ENCODE results near the gene NMBR. TPM values are rescaled to one million over a fixed set of nuclear protein-coding genes. Genes with fewer than 3 reads are reported as not detected.

Gene NMBR
- total RNA-seq, 2 donors from 2014 or later = not detected

DNA sequence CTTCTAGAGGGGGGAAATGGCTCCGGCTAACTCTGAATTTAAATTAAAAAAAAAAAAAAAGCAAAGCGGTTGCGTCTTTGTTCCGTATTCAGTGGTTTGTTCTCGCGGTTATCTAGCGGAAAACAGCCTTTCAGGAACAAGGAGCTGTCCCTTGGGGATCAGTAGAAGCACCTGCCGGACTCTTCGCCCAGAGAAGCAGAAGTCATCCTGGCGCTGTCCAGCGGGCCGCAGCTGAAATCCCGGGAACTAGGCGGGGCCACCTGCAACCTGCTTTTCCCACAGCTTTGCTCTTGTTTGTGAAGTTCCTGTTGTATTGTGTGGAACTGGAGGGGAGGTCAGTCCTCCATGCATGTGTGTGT, 58.1 kb downstream of the NMBR start:
- no peak overlapping the region for H3K4me3 ChIP-seq
- H3K27me3 ChIP-seq = peaks cover 0 to 10% of the 10 kb centered on the region in 2 donors
- H3K27ac ChIP-seq = no peak overlapping the region
- H3K36me3 ChIP-seq = no peaks in the 10 kb centered on the region
- TF ChIP-seq, protein P1, sequence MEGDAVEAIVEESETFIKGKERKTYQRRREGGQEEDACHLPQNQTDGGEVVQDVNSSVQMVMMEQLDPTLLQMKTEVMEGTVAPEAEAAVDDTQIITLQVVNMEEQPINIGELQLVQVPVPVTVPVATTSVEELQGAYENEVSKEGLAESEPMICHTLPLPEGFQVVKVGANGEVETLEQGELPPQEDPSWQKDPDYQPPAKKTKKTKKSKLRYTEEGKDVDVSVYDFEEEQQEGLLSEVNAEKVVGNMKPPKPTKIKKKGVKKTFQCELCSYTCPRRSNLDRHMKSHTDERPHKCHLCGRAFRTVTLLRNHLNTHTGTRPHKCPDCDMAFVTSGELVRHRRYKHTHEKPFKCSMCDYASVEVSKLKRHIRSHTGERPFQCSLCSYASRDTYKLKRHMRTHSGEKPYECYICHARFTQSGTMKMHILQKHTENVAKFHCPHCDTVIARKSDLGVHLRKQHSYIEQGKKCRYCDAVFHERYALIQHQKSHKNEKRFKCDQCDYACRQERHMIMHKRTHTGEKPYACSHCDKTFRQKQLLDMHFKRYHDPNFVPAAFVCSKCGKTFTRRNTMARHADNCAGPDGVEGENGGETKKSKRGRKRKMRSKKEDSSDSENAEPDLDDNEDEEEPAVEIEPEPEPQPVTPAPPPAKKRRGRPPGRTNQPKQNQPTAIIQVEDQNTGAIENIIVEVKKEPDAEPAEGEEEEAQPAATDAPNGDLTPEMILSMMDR (IDR thresholded peaks at IDR 0.05) = no peak
- peaks cover 0 to 4% of the 10 kb centered on the region in 2 donors for H3K9me3 ChIP-seq
- no peaks in the 10 kb centered on the region for H3K4me1 ChIP-seq
- DNase-seq (ENCODE audit: low spot score) = no peak

DNA sequence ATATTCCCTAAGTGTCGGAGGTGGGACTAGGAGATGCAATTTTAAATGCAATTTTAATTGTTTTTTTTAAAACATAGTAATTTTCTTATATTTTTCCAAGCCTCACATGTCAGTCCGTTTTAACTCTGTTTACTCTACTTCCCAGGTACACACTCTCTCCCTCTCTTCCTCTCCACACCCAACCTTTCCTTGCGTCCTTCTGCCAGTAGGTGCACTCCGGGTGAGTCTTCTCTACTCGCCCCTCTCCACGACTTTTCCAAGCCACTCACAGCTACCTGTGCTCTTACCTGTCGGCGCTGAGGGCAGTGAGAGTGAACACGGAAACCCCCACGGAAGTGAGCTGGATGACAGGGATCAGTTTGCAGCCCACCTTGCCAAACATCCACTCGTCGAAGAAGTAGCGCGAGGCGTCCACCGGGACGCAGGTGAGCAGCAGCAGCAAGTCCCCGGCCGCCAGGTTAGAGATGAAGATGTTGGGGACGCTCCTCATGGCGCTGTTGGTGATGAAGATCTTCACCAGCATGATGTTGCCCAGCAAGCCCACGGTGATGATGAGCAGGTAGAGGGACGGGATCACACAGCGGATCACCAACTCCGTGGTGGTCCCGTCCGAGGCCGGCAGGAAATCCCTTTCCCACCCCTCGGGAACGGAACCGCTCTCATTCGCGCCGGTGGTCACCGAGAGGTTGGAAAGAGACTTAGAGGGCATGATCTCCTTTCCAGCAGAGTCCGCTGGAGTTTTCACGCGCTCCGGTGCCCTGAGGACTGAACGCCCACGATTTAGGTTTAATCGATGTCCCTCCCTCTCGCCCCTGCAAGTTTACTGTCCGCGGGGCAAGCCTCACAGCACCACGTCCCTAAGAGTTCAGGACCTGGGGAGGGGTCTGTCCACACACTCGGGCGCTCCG, 58.7 kb downstream of the NMBR start:
- no peak overlapping the region for H3K4me3 ChIP-seq
- no peaks in the 10 kb centered on the region for H3K4me1 ChIP-seq

DNA sequence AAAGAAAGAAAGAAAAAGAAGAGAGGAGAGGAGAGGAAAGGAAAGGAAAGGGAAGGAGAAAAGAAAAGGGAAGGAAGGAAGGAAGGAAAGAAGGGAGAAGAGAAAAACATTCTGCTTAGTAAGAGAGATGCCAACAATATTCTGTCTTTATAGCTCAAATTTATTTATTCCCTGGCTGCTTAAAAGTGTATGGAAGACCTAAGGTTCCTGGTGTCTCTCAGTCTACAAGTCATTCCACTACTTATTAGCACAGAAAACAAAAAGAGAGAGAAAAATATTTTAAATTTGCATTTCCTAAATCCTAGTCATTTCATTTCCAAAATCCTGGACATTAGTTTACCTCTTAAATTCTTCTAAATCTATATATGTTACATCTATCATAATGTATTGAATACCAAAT, 67.8 kb downstream of the NMBR start:
- no peaks in the 10 kb centered on the region for H3K4me1 ChIP-seq
- no peak for DNase-seq (ENCODE audit: low spot score)
- H3K27me3 ChIP-seq = no peaks in the 10 kb centered on the region
- H3K27ac ChIP-seq = no peak overlapping the region
- no peak overlapping the region for H3K4me3 ChIP-seq
- no peaks in the 10 kb centered on the region for H3K36me3 ChIP-seq
- no peaks in the 10 kb centered on the region for H3K9me3 ChIP-seq
- TF ChIP-seq, protein P1 (IDR thresholded peaks at IDR 0.05) = no peak

More for the DNA sequence above, 58.7 kb downstream of the NMBR start:
- TF ChIP-seq, protein P1 (IDR thresholded peaks at IDR 0.05) = no peak
- Histone ChIP-seq H3K9me3 (peaks cover 0 to 4% of the 10 kb centered on the region in 2 donors), H3K27ac (no peak overlapping the region), H3K36me3 (no peaks in the 10 kb centered on the region), H3K27me3 (peaks cover 0 to 10% of the 10 kb centered on the region in 2 donors)
- no peak for DNase-seq (ENCODE audit: low spot score)

DNA sequence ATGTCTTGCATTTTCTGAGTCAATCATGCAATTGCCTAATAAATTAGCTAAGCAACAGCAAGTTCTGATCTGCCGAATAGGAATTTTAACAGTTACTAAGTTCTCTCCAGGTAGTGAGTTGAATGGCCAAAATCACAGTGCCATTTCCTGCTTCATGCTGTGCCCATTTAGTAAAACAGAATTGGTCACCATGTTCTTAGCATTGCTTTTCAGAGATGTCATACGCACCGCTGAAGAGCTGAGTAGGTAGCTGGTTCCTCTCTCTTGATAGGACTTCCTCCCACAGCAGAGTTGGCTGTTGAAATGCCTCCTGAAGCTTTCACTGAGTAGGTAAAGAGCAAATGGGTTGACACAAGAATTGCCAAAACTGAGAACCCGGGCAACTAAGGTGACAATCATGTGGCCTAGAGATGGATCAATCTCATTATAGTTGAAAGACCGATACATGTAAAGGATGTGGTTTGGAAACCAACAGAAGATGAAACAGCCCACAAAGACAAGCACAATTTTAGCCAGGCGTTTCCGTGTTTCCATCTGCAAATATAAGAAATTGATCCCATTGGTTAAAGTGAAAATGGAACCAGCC, 71.3 kb downstream of the NMBR start:
- TF ChIP-seq, protein P1 (IDR thresholded peaks at IDR 0.05) = no peak
- H3K4me1 ChIP-seq = no peaks in the 10 kb centered on the region
- DNase-seq (ENCODE audit: low spot score) = no peak
- no peak overlapping the region for H3K27ac ChIP-seq
- H3K36me3 ChIP-seq = no peaks in the 10 kb centered on the region
- no peak overlapping the region for H3K4me3 ChIP-seq
- H3K9me3 ChIP-seq = no peaks in the 10 kb centered on the region
- no peaks in the 10 kb centered on the region for H3K27me3 ChIP-seq

DNA sequence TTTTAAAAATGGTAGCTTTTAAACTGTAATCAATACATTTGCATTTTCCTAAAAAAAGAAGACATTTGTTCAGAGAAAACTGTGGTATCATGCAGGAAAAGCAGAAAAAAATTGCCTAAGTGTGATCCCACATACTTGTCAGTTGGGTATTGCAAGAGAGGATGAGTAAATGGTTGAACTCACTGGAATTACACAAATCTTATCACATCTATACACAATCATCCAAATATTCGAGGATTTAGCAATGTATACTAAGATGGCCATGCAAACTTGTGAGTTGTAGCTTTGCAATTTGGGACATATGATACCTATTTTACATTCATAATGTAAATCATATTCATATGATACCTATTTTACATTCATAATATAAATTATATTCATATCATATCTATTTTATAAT, 72.4 kb downstream of the NMBR start:
- Histone ChIP-seq H3K9me3 (no peaks in the 10 kb centered on the region), H3K4me3 (no peak overlapping the region), H3K36me3 (no peaks in the 10 kb centered on the region), H3K4me1 (no peaks in the 10 kb centered on the region), H3K27ac (no peak overlapping the region), H3K27me3 (no peaks in the 10 kb centered on the region)
- TF ChIP-seq, protein P1 (IDR thresholded peaks at IDR 0.05) = no peak
- no peak for DNase-seq (ENCODE audit: low spot score)
